Measurements from ENCODE around the gene UGT8. TPM values are rescaled to one million over a fixed set of nuclear protein-coding genes. Genes with fewer than 3 reads are reported as not detected.

Gene UGT8
- total and polyA plus RNA-seq, 2 of the 8 experiments (the other 6 are each of a cell fraction or from before 2014, with no cell fraction given): 16.9 to 26.9 TPM

- TF ChIP-seq CHD7 (IDR thresholded peaks at IDR 0.05; ENCODE audit: insufficient replicate concordance, low read length): no peak
- TF ChIP-seq BRCA1 (IDR thresholded peaks at IDR 0.05; ENCODE audit: low read depth, low read length): no peak
- TF ChIP-seq KDM4A (IDR thresholded peaks at IDR 0.05; ENCODE audit: low read depth, low read length, severe bottlenecking): peak; percentile 75
- no peak for TF ChIP-seq ZNF274 (IDR thresholded peaks at IDR 0.05; ENCODE audit: borderline replicate concordance, extremely low read depth, low read length)
- peak; percentile 26 for TF ChIP-seq MAX (IDR thresholded peaks at IDR 0.05)
- 0 out of 2 replicates have a peak, but pooled peaks have one; percentile 7 for TF ChIP-seq TAF1 (IDR thresholded peaks at IDR 0.05; ENCODE audit: low read depth, low read length)
- TF ChIP-seq SRF (IDR thresholded peaks at IDR 0.05; ENCODE audit: low read depth, low read length): no peak
- TF ChIP-seq RAD21 (IDR thresholded peaks at IDR 0.05 in 1 of 2, conservative IDR thresholded peaks at IDR 0.05 in 1 of 2; ENCODE audit: low read depth in 2 of 2, low read length in 2 of 2): no peak
- peak in 1 of 2 experiments; percentile 0; a peak in 1 of 3 replicates for TF ChIP-seq POLR2A (IDR thresholded peaks at IDR 0.05; ENCODE audit: control extremely low read depth in 1 of 2, low read depth in 2 of 2, low read length in 2 of 2)
- no peak for TF ChIP-seq FOSL1 (IDR thresholded peaks at IDR 0.05; ENCODE audit: insufficient read depth, low read depth, low read length)
Observed at GRCh38 chr4:114599231-114599902, 760 bp downstream of the UGT8 start (continued).

Measured in H1 (cell line).